HG03039 (cell line): ENCODE measurements around the gene SPATA17.
"Not testable (repeated sequence)": the region's sequence is repeated elsewhere in the genome, so short reads cannot be mapped to it uniquely, and the experiment has no call there.

Experiments
- ATAC-seq: cut with Tn5 transposase; IDR thresholded peaks from one replicate; pipeline ENCODE4 v1.9.1; 2021; ENCODE audit warnings: mild to moderate bottlenecking, moderate library complexity; ENCODE audit not compliant: unreplicated experiment

The SPATA17 gene

GRCh38 chr1:217674028-217674729 is 43.0 kb downstream of the SPATA17 start:
- ATAC-seq: no peak

- no peak for ATAC-seq
These were observed 50.7 kb downstream of the SPATA17 start for GRCh38 chr1:217681806-217682205.

GRCh38 chr1:217687511-217687910 is 56.4 kb downstream of the SPATA17 start:
- no peak for ATAC-seq

- ATAC-seq: not testable (repeated sequence)
These were observed 65.0 kb downstream of the SPATA17 start for GRCh38 chr1:217696140-217696539.

- ATAC-seq: no peak
These were observed 72.2 kb downstream of the SPATA17 start for GRCh38 chr1:217703326-217703725.

GRCh38 chr1:217712925-217713597 is 81.9 kb downstream of the SPATA17 start:
- ATAC-seq: no peak

GRCh38 chr1:217715681-217716080 is 84.5 kb downstream of the SPATA17 start:
- ATAC-seq: no peak

- ATAC-seq: no peak
These were observed 86.8 kb downstream of the SPATA17 start for GRCh38 chr1:217717959-217718358.

- ATAC-seq: no peak
These were observed 87.7 kb downstream of the SPATA17 start for GRCh38 chr1:217718873-217719272.

GRCh38 chr1:217721692-217722091 is 90.5 kb downstream of the SPATA17 start:
- no peak for ATAC-seq

GRCh38 chr1:217734973-217735372 is 103.8 kb downstream of the SPATA17 start:
- no peak for ATAC-seq

- ATAC-seq: no peak
These were observed 116.1 kb downstream of the SPATA17 start for GRCh38 chr1:217747156-217747769.

GRCh38 chr1:217769768-217770167 is 138.6 kb downstream of the SPATA17 start:
- no peak for ATAC-seq

- no peak for ATAC-seq
These were observed 139.8 kb downstream of the SPATA17 start for GRCh38 chr1:217770918-217771317.

GRCh38 chr1:217776693-217777092 is 145.5 kb downstream of the SPATA17 start:
- ATAC-seq: no peak

- ATAC-seq: no peak
These were observed 149.9 kb downstream of the SPATA17 start for GRCh38 chr1:217781056-217781455.

GRCh38 chr1:217791091-217791490 is 159.9 kb downstream of the SPATA17 start:
- ATAC-seq: no peak

GRCh38 chr1:217805792-217806191 is 174.6 kb downstream of the SPATA17 start:
- ATAC-seq: no peak

GRCh38 chr1:217812175-217812574 is 181.0 kb downstream of the SPATA17 start:
- ATAC-seq: no peak

GRCh38 chr1:217813031-217813430 is 181.9 kb downstream of the SPATA17 start:
- ATAC-seq: no peak

GRCh38 chr1:217837691-217838090 is 206.5 kb downstream of the SPATA17 start:
- ATAC-seq: no peak

- no peak for ATAC-seq
These were observed 208.0 kb downstream of the SPATA17 start for GRCh38 chr1:217839161-217839560.
